AG20443 (cell line): ENCODE measurements around the gene SLAMF8.

Source experiments
- DNase-seq: peaks from one replicate; pipeline ENCODE4 v3.0.0; 2012; ENCODE audit warnings: low spot score, mixed read lengths

The SLAMF8 gene

DNA sequence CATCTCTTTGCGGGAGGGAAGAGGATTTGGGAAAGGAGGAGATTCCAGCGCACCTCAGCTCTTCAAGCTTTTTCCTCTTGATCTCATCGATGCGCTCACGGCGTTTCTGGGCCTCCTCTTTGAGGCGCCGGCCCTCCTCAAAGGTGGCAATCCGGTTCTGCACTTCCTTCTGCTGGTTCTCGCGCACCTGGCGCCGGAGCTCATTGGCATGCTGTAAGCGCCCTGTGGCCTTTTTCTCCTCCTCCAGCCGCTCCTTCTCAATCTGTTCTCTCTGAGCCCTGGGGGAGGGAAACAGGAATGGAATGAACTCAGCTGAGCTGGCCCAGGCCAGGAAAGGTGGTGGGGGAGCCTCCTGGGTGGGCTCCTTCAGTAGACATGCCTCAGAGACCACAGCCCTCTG is 46.2 kb downstream of the SLAMF8 start:
- no peak for DNase-seq

- no peak for DNase-seq
Measured at GRCh38 chr1:159873530-159874143, 47.0 kb downstream of the SLAMF8 start.

DNA sequence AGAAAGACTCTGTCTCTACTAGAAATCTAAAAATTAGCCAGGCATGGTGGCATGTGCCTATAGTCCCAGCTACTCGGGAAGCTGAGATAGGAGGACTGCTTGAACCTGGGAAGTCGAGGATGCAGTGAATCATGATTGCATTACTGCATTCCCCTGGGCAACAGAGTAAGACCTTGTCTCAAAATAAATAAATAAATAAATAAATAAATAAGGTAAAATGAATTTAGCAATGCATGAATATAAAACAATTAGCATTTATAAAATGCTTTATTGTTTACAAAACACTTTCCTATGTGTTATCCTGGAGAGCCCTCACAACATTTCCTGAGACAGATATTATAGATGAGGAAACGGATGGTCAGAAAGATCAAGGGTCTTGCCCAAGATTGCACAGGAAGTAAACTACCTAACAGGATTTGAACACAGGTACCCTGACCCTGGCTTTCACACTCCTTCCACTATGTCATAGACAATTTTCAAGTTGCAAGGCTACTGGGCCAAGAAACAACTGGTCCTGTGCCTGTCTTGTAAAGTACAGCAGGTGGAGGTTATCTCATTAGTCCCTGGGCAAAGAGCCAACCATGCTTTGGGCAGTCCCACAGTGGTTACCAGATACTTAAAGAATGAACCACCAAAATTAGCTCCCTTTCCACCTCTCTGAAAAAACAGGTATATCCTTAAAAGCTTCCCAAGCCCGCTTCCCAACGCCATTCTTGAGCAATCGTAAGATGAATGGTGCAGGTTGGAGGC is 51.2 kb downstream of the SLAMF8 start:
- DNase-seq, result no peak

DNA sequence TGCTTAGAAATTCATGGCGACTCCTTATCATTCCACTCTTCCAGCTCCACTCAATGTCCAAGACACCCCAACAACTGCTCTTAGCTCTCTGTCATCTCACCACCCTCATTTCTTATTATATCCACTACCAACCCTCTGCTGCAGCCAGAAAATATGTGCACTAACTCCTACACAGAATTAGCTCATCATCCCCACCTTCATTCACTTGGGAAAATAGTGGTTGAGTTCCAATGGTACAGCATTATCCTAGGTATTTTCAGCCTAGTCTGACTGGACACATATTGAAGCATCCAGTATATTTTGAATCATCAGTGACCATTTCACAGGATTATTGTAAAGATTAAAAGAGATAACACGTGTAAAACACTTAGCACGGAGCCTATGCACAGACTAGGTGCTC is 52.5 kb downstream of the SLAMF8 start:
- DNase-seq, result no peak

GRCh38 chr1:159879977-159880376 is 53.3 kb downstream of the SLAMF8 start:
- peak; percentile 74 for DNase-seq

DNA sequence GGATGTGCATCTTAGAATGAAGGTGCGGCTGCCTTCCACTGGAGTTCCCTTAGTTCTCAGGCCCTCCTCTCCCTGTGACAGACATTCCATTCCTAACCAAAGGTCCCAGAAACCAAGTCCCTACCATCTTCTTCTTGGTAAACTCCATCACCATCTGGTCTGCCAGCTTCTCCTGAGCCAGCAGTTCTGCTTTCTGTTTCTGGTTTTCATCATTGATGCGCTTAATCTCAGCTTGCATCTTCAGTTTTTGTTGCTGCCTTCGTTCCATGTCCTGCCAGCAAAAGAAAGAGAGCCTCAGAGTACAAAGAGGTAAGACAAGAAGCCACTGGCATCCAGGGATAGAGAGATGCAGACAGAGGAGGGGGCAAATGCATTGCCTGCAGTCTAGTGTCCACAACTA is 53.8 kb downstream of the SLAMF8 start:
- DNase-seq, result no peak

DNA sequence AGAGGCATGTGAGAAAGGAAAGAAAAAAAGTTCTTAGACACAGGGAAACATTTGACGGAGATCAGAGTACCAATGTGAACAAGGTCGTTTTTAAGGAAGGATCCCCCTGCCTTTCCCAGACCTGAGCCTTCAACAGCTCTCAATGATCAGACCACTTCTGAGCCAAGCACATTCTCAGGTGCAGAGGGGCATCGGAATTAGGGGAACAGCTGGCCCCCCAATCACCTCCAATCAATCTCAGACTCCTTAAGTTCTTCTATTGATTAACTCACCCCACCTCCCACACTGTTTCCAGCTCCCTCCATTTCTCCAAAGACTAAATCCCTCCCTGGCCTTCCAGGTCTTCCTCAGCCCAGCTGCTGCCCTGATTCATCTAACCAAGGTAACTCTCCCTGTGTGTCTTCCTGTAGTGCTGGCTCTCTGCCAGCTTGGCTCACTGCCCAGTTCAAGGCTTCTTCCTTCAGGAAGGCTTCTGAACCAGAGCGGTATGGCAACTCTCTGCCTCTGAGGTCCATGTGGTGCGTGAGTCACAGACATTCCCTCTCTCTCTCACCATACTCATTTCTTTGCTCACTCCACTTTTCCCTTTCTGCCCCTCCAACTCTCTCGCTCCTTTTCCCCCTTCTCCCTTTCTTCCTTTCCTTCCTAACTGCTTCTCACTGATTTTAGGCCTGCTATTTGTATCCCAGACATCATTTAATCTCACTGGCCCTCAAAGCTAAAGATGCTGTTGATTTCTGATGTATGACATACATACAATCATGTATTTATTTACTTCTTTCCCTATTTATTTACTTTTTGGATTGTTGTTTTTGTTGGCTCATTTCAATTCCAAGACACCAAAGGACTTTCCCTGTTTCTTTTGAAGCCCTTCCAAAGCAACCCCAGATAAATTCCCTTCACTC is 55.2 kb downstream of the SLAMF8 start:
- peak; percentile 88 for DNase-seq

DNA sequence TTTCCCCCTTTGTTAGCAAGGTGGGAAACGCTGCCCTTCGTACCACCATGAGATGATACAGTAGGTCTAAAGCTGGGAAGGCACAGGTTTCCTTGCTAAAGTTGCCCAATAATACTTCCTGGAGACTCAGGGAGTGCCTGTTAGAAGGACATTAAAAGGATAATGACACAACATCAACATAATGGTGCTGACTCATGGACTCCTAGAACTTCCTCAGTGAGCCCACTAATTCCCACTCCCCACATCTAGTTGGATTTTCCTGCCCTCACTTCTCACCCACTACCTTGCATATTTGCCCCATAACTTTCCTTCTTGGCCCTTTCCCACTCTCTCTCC is 55.8 kb downstream of the SLAMF8 start:
- no peak for DNase-seq

DNA sequence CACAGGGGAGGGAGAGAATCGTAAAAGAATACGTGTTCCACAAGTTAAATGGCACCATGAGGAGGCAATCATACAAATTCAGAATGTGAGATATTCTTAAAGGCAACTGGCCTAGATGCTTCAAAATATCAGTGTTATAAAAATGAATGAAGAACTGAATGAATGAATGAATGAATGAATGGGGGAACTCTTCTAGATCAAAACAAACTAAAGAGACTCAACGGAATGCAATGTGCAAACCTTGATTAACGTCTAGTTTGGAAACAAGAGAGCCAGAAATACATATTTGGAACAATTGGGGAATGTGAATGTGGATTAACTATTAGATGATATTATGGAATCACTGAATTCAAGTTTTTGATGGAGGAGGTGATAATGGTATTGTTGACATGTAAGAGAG is 56.5 kb downstream of the SLAMF8 start:
- DNase-seq, result no peak

DNA sequence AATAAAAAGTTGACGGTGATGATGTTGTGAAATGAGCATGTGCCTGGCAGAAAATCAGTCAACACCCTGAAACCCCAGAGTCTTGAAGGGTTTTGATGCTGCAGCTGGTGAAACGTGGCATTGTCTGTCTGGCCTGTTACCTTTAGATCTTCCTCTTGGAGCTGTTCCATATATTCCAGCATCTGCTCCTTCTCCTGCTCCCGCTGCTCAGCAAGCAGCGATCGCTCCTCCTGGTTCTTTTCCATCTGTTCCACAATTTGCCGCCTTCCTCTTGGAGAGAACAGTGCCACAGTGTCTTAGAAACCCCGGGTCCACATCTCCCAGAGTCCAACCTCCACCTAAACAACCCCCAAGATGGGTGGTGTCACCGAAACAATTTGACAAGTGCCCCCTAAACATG is 57.6 kb downstream of the SLAMF8 start:
- no peak for DNase-seq
